Measurements from ENCODE around the gene FXYD3.

Gene FXYD3

GRCh38 chr19:35115177-35115951, at the start of gene FXYD3:
TSS of gene FXYD3 (plus strand) at chr19:35115823. CDS start at chr19:35119377, 3,554 bp downstream.
- no peaks in the 10 kb centered on the region for H3K27me3 ChIP-seq
- H3K4me2 ChIP-seq, result peak within 1 kb of the TSS; percentile 65
- no peak within 1 kb of the TSS for H3K27ac ChIP-seq
- H3K9ac ChIP-seq, result no peak within 1 kb of the TSS
- H3K4me3 ChIP-seq, result peak within 1 kb of the TSS; percentile 35; the same call in 1 of the 2 replicates
- peaks cover 36% of the 10 kb centered on the region for H3K4me1 ChIP-seq
- no peaks in the 10 kb centered on the region for H3K36me3 ChIP-seq
- H3K9me3 ChIP-seq, result no peaks in the 10 kb centered on the region
- no peak for TF ChIP-seq Cebpa-rat (IDR thresholded peaks at IDR 0.05)
- no peaks in the 10 kb centered on the region for H4K20me1 ChIP-seq

GRCh38 chr19:35066121-35066520, 49.5 kb upstream of the FXYD3 start:
- no peak overlapping the region for H3K4me3 ChIP-seq
- peak overlapping the region; percentile 12; the same call in 1 of the 2 replicates for H3K27ac ChIP-seq
- TF ChIP-seq Cebpa-rat (IDR thresholded peaks at IDR 0.05), result no peak
- no peaks in the 10 kb centered on the region for H3K27me3 ChIP-seq
- H3K9ac ChIP-seq, result no peak overlapping the region; the same call in 1 of the 2 replicates
- no peaks in the 10 kb centered on the region for H3K9me3 ChIP-seq
- H3K4me2 ChIP-seq, result peak overlapping the region; percentile 61; the same call in 1 of the 2 replicates
- no peaks in the 10 kb centered on the region for H4K20me1 ChIP-seq
- H3K36me3 ChIP-seq, result no peaks in the 10 kb centered on the region
- peaks cover 40% of the 10 kb centered on the region for H3K4me1 ChIP-seq

- Histone ChIP-seq H3K27me3 (no peaks in the 10 kb centered on the region), H3K4me1 (peaks cover 41% of the 10 kb centered on the region), H3K9me3 (no peaks in the 10 kb centered on the region), H4K20me1 (no peaks in the 10 kb centered on the region), H3K9ac (peak overlapping the region; percentile 45; the same call in 1 of the 2 replicates), H3K4me3 (peak overlapping the region; percentile 42; the same call in 1 of the 2 replicates), H3K36me3 (no peaks in the 10 kb centered on the region), H3K27ac (peak overlapping the region; percentile 30; the same call in 1 of the 2 replicates), H3K4me2 (peak overlapping the region; percentile 61)
- TF ChIP-seq Cebpa-rat (IDR thresholded peaks at IDR 0.05), result peak; percentile 64
Measured at GRCh38 chr19:35066691-35067563, 48.7 kb upstream of the FXYD3 start.

- H4K20me1 ChIP-seq, result no peaks in the 10 kb centered on the region
- no peak overlapping the region for H3K9ac ChIP-seq
- H3K4me3 ChIP-seq, result no peak overlapping the region
- no peak overlapping the region for H3K27ac ChIP-seq
- H3K27me3 ChIP-seq, result no peaks in the 10 kb centered on the region
- peaks cover 63% of the 10 kb centered on the region for H3K4me1 ChIP-seq
- no peaks in the 10 kb centered on the region for H3K9me3 ChIP-seq
- no peak for TF ChIP-seq Cebpa-rat (IDR thresholded peaks at IDR 0.05)
- no peaks in the 10 kb centered on the region for H3K36me3 ChIP-seq
- no peak overlapping the region for H3K4me2 ChIP-seq
Measured at GRCh38 chr19:35068941-35069634, 46.5 kb upstream of the FXYD3 start.

DNA sequence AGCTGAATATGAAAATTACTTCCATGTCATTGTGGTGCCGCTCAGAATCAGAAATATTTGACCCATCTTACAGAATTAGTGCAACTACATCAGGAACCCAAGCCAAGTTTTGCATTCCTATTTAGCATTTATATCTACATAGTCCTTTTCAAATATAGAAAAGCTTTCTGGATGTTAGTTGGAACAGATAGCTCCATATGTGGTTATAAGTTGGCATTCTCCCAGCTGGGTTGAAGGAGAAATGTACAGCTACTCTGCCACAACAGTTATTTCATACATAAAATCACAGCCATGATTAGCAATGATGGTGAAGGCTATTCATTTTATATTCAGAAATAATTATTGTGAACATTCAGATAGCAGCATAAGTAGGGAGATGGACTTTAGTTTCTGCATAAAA, 45.9 kb upstream of the FXYD3 start:
- no peak overlapping the region for H3K4me2 ChIP-seq
- H4K20me1 ChIP-seq, result no peaks in the 10 kb centered on the region
- H3K27ac ChIP-seq, result no peak overlapping the region
- no peaks in the 10 kb centered on the region for H3K27me3 ChIP-seq
- no peak overlapping the region for H3K4me3 ChIP-seq
- no peak overlapping the region for H3K9ac ChIP-seq
- no peak for TF ChIP-seq Cebpa-rat (IDR thresholded peaks at IDR 0.05)
- no peaks in the 10 kb centered on the region for H3K36me3 ChIP-seq
- peaks cover 69% of the 10 kb centered on the region for H3K4me1 ChIP-seq
- no peaks in the 10 kb centered on the region for H3K9me3 ChIP-seq

DNA sequence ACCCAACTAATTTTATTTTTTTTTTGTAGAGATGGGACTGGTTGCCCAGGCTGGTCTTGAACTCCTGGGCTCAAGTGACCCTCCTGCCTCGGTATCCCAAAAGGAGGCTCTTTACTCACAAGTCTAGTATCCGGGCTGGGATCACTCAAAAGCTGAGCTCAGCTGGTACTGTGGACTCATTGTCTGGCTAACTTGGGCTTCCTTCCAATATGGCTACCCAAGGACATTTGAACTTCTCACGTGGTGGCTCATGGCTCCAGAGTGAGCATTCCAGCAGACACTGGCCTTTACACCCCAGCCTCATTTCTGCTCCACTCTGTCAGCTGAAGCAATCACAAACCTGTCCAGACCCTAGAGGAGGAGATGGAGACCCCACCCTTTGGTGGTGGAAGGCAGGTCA, 45.2 kb upstream of the FXYD3 start:
- no peak overlapping the region for H3K9ac ChIP-seq
- H3K4me3 ChIP-seq, result no peak overlapping the region
- no peak overlapping the region for H3K4me2 ChIP-seq
- no peak for TF ChIP-seq Cebpa-rat (IDR thresholded peaks at IDR 0.05)
- H4K20me1 ChIP-seq, result no peaks in the 10 kb centered on the region
- no peak overlapping the region for H3K27ac ChIP-seq
- no peaks in the 10 kb centered on the region for H3K9me3 ChIP-seq
- H3K27me3 ChIP-seq, result no peaks in the 10 kb centered on the region
- no peaks in the 10 kb centered on the region for H3K36me3 ChIP-seq
- H3K4me1 ChIP-seq, result peaks cover 76% of the 10 kb centered on the region

GRCh38 chr19:35073516-35073915, 42.1 kb upstream of the FXYD3 start:
- H3K4me1 ChIP-seq, result peaks cover 81% of the 10 kb centered on the region
- H3K27ac ChIP-seq, result peak overlapping the region; percentile 84

DNA sequence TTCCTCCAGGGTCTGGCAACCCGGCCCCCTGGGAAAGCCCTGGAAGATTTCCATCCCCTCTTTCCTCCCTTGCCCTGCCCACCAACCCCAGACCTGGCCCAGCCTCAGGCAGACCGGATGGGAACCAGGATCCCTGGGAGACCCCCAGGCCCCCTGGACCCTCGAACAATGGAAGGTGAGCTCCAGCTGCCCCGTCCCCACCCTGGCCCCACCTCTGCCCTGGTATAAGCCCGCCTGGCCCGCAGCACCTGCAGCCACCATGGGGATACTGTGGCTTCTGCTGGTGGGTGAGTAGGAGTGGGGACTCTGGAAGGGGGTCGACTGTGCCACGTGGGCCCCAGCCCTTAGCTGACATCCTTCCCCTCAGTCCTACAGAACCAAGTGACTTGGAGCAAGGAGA, 41.7 kb upstream of the FXYD3 start:
- no peaks in the 10 kb centered on the region for H3K36me3 ChIP-seq
- peak overlapping the region; percentile 84 for H3K27ac ChIP-seq
- no peaks in the 10 kb centered on the region for H4K20me1 ChIP-seq
- peak overlapping the region; percentile 38; the same call in 1 of the 2 replicates for H3K4me3 ChIP-seq
- H3K9ac ChIP-seq, result peak overlapping the region; percentile 67; the same call in 1 of the 2 replicates
- no peaks in the 10 kb centered on the region for H3K9me3 ChIP-seq
- peaks cover 83% of the 10 kb centered on the region for H3K4me1 ChIP-seq
- no peaks in the 10 kb centered on the region for H3K27me3 ChIP-seq
- peak overlapping the region; percentile 92 for H3K4me2 ChIP-seq
- no peak for TF ChIP-seq Cebpa-rat (IDR thresholded peaks at IDR 0.05)

More at GRCh38 chr19:35073516-35073915, 42.1 kb upstream of the FXYD3 start:
- Histone ChIP-seq H3K4me3 (no peak overlapping the region), H3K27me3 (no peaks in the 10 kb centered on the region), H3K9me3 (no peaks in the 10 kb centered on the region), H4K20me1 (no peaks in the 10 kb centered on the region), H3K36me3 (no peaks in the 10 kb centered on the region), H3K9ac (no peak overlapping the region), H3K4me2 (peak overlapping the region; percentile 92)
- TF ChIP-seq Cebpa-rat (IDR thresholded peaks at IDR 0.05), result no peak
